ENCODE measurements around the gene THAP4.
"Not testable (repeated sequence)": the region's sequence is repeated elsewhere in the genome, so short reads cannot be mapped to it uniquely, and the experiment has no call there.

Gene THAP4

GRCh38 chr2:241613017-241613780, 23.8 kb downstream of the THAP4 start:
- DNase-seq (ENCODE audit: low read depth in 3 of 3) = no peak

GRCh38 chr2:241612156-241613016, 24.6 kb downstream of the THAP4 start:
- no peak for DNase-seq (ENCODE audit: low read depth in 3 of 3)

GRCh38 chr2:241611062-241611461, 25.9 kb downstream of the THAP4 start:
- no peak for DNase-seq (ENCODE audit: low read depth in 3 of 3)

GRCh38 chr2:241609859-241610793, 26.8 kb downstream of the THAP4 start:
- peak; percentile 79 to 83 (median 80) for DNase-seq (ENCODE audit: low read depth in 3 of 3)

GRCh38 chr2:241608881-241609280, 28.1 kb downstream of the THAP4 start:
- DNase-seq (ENCODE audit: low read depth in 3 of 3) = no peak

- DNase-seq (ENCODE audit: low read depth in 3 of 3) = no peak
Observed at GRCh38 chr2:241607162-241607885, 29.6 kb downstream of the THAP4 start.

- DNase-seq (ENCODE audit: low read depth in 3 of 3) = no peak
Observed at GRCh38 chr2:241606186-241606585, 30.8 kb downstream of the THAP4 start.

GRCh38 chr2:241603686-241604085, 33.3 kb downstream of the THAP4 start:
- no peak for DNase-seq (ENCODE audit: low read depth in 3 of 3)

GRCh38 chr2:241602720-241603119, 34.2 kb downstream of the THAP4 start:
- DNase-seq (ENCODE audit: low read depth in 3 of 3) = no peak

GRCh38 chr2:241601841-241602240, 35.1 kb downstream of the THAP4 start:
- no peak for DNase-seq (ENCODE audit: low read depth in 3 of 3)

GRCh38 chr2:241599615-241600014, 37.3 kb downstream of the THAP4 start:
- no peak for DNase-seq (ENCODE audit: low read depth in 3 of 3)

- DNase-seq (ENCODE audit: low read depth in 3 of 3) = no peak
Observed at GRCh38 chr2:241598487-241598886, 38.5 kb downstream of the THAP4 start.

- no peak for DNase-seq (ENCODE audit: low read depth in 3 of 3)
Observed at GRCh38 chr2:241598061-241598460, 38.9 kb downstream of the THAP4 start.

- no peak for DNase-seq (ENCODE audit: low read depth in 3 of 3)
Observed at GRCh38 chr2:241597561-241597960, 39.4 kb downstream of the THAP4 start.

GRCh38 chr2:241595600-241596140, 41.3 kb downstream of the THAP4 start:
- no peak for DNase-seq (ENCODE audit: low read depth in 3 of 3)

GRCh38 chr2:241593271-241593670, 43.7 kb downstream of the THAP4 start:
- DNase-seq (ENCODE audit: low read depth in 3 of 3) = no peak

GRCh38 chr2:241592126-241592845, 44.7 kb downstream of the THAP4 start:
- no peak for DNase-seq (ENCODE audit: low read depth in 3 of 3)

- not testable (repeated sequence) for DNase-seq (ENCODE audit: low read depth in 3 of 3)
Observed at GRCh38 chr2:241590496-241591455, 46.2 kb downstream of the THAP4 start.

GRCh38 chr2:241589863-241590262, 47.1 kb downstream of the THAP4 start:
- not testable (repeated sequence) for DNase-seq (ENCODE audit: low read depth in 3 of 3)
